Neuronal stem cell (in vitro differentiated cells): Measurements from ENCODE around the gene PLN.

Experiments
- DNase-seq: peaks from one replicate; pipeline ENCODE4 v3.0.0-alpha.2; 2013; ENCODE audit warnings: low spot score
- H2AFZ ChIP-seq: one replicate; pipeline ENCODE4 v1.6.1; 2013; ENCODE audit warnings: mild to moderate bottlenecking, low read length, inconsistent platforms
- H2AK5ac ChIP-seq: 2 replicates; pipeline ENCODE4 v1.6.1; 2013; ENCODE audit warnings: low read depth, mild to moderate bottlenecking, inconsistent platforms, low read length, moderate library complexity, mixed read lengths
- H2BK120ac ChIP-seq: 2 replicates; pipeline ENCODE4 v1.6.1; 2013; ENCODE audit warnings: low read depth, mild to moderate bottlenecking, inconsistent platforms, low read length, moderate library complexity, mixed read lengths
- H2BK12ac ChIP-seq: one replicate; pipeline ENCODE4 v1.6.1; 2013; ENCODE audit warnings: low read length, inconsistent platforms
- H2BK15ac ChIP-seq: 2 replicates; pipeline ENCODE4 v1.6.1; 2013; ENCODE audit warnings: mild to moderate bottlenecking, low read length, inconsistent platforms, mixed read lengths
- H2BK5ac ChIP-seq: one replicate; pipeline ENCODE4 v1.6.1; 2013; ENCODE audit warnings: inconsistent platforms, mild to moderate bottlenecking, low read length, moderate library complexity
- H3K14ac ChIP-seq: one replicate; pipeline ENCODE4 v1.6.1; 2013; ENCODE audit warnings: low read length, inconsistent platforms
- H3K18ac ChIP-seq: 2 replicates; pipeline ENCODE4 v1.6.1; 2013; ENCODE audit warnings: low read length, inconsistent platforms
- H3K23ac ChIP-seq: 2 replicates; pipeline ENCODE4 v1.6.1; 2013; ENCODE audit warnings: low read depth, mild to moderate bottlenecking, mixed read lengths, low read length, inconsistent platforms; ENCODE audit not compliant: poor library complexity
- H3K27ac ChIP-seq: replicated peaks from 3 replicates; pipeline ENCODE4 v1.5.1; 2013; ENCODE audit warnings: low read length, inconsistent platforms
- H3K27me3 ChIP-seq, 3 experiments: 2 replicates each; pipeline ENCODE4 v1.6.1; 2013; ENCODE audit warnings: low read length in 3 of 3, mild to moderate bottlenecking in 2 of 3, inconsistent platforms in 1 of 3, low read depth in 1 of 3, mixed read lengths in 1 of 3, moderate library complexity in 1 of 3; ENCODE audit not compliant: control insufficient read depth in 3 of 3, insufficient read depth in 3 of 3
- H3K36me3 ChIP-seq, 2 donors: replicated peaks in 1 of 2; 2 replicates each; pipeline ENCODE4 v1.6.1; 2013; ENCODE audit warnings: low read length in 2 of 2; ENCODE audit not compliant: control insufficient read depth in 2 of 2, insufficient read depth in 2 of 2
- H3K4ac ChIP-seq: 2 replicates; pipeline ENCODE4 v1.6.1; 2013; ENCODE audit warnings: inconsistent platforms, mild to moderate bottlenecking, low read length, moderate library complexity
- H3K4me1 ChIP-seq, 2 donors: 1 replicate in 1 of 2; 2 replicates in 1 of 2; pipeline ENCODE4 v1.6.1; 2013; ENCODE audit warnings: low read length in 2 of 2, low read depth in 1 of 2; ENCODE audit not compliant: control insufficient read depth in 2 of 2, insufficient read depth in 1 of 2
- H3K4me2 ChIP-seq: one replicate; pipeline ENCODE4 v1.6.1; 2013; ENCODE audit warnings: mild to moderate bottlenecking, low read length, inconsistent platforms; ENCODE audit not compliant: insufficient read depth, poor library complexity, severe bottlenecking
- H3K4me3 ChIP-seq, 2 donors: 2 replicates each; pipeline ENCODE4 v1.5.1; 2013; ENCODE audit warnings: low read length in 2 of 2, mild to moderate bottlenecking in 2 of 2, inconsistent platforms in 1 of 2, moderate library complexity in 1 of 2
- H3K79me1 ChIP-seq: one replicate; pipeline ENCODE4 v1.6.1; 2013; ENCODE audit warnings: low read depth, mild to moderate bottlenecking, inconsistent platforms, low read length, moderate library complexity
- H3K9ac ChIP-seq: one replicate; pipeline ENCODE4 v1.6.1; 2013; ENCODE audit warnings: mild to moderate bottlenecking, low read depth, low read length, inconsistent platforms; ENCODE audit not compliant: poor library complexity
- H3K9me3 ChIP-seq, 2 donors: replicated peaks in 1 of 2; 2 replicates each; pipeline versions ENCODE3 to v1.6.1; 2013; ENCODE audit warnings: low read length in 2 of 2, mild to moderate bottlenecking in 2 of 2, inconsistent platforms in 1 of 2, low read depth in 1 of 2, mixed read lengths in 1 of 2, moderate library complexity in 1 of 2; ENCODE audit not compliant: control insufficient read depth in 2 of 2, insufficient read depth in 1 of 2
- H4K8ac ChIP-seq: one replicate; pipeline ENCODE4 v1.6.1; 2013; ENCODE audit warnings: low read depth, mild to moderate bottlenecking, inconsistent platforms, low read length, moderate library complexity
- H4K91ac ChIP-seq: one replicate; pipeline ENCODE4 v1.6.1; 2013; ENCODE audit warnings: low read length, low read depth, mild to moderate bottlenecking, inconsistent platforms; ENCODE audit not compliant: poor library complexity
- WGBS, 2 donors: extraction: QIAGEN DNeasy Blood & Tissue Kit; methylation state at CpG; one replicate each; pipeline ENCODE4 v1.1.7; 2013; ENCODE audit warnings: missing lambda C conversion rate in 2 of 2, mixed read lengths in 1 of 2; ENCODE audit not compliant: insufficient read length in 2 of 2, insufficient replicate concordance in 1 of 2; ENCODE audit errors: extremely low coverage in 2 of 2; 5-methylcytosine and 5-hydroxymethylcytosine counted together

PLN gene

DNA sequence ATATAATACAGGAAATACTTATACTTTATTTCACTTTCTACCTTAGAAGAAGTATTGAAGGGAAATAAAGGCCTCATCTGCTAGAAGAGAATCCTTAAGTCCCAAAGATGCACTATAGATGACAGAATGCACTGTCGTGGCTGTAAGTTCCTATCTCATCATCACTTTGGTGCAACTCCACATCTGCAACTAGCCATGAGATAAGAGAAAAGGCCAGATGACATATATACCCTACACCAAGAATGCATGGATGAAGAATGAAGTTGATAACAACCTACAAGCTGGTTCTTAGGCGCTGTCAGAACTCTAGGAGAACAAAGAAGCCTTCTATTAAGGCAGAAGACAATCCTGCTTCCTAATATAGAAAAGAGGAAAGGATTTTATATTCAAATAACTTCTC lies 11.6 kb upstream of the PLN start:
- Histone ChIP-seq H4K8ac (no peak overlapping the region), H3K23ac (no peak overlapping the region), H3K79me1 (no peaks in the 10 kb centered on the region), H2BK12ac (no peak overlapping the region), H2BK15ac (no peak overlapping the region), H3K27ac (no peak overlapping the region), H3K9ac (no peak overlapping the region), H3K4me2 (no peak overlapping the region), H3K4ac (no peak overlapping the region), H3K27me3 (no peaks in the 10 kb centered on the region), H3K36me3 (no peaks in the 10 kb centered on the region), H3K18ac (no peak overlapping the region), H2AK5ac (no peak overlapping the region), H2BK5ac (no peak overlapping the region), H3K9me3 (no peaks in the 10 kb centered on the region), H3K4me1 (no peaks in the 10 kb centered on the region), H4K91ac (no peak overlapping the region), H2BK120ac (no peak overlapping the region), H3K4me3 (no peak overlapping the region), H2AFZ (no peak overlapping the region), H3K14ac (no peak overlapping the region)
- WGBS, 2 donors: no CpG with 5 or more reads among the region's 2 CpGs
- DNase-seq: no peak

DNA sequence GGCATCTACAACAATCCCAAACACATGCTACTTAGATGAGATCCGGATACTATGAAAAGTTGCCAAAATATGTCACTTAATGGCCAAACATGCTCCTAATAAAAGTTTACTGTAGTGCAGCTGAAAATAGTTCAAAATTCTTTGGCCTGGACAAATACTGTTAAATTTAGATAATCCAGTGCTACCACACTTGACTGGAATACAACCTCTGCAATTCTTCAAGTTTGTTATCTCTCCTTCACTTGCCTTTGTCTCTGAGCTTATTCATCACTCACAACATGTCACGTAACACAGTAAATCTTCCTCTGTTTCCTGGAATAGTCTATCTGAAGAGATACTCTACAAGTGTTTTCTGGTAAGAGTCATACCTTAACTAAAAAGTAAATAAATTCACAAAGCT lies 10.5 kb upstream of the PLN start:
- Histone ChIP-seq H3K4me3 (no peak overlapping the region), H2BK120ac (no peak overlapping the region), H3K23ac (no peak overlapping the region), H3K9me3 (no peaks in the 10 kb centered on the region), H2BK15ac (no peak overlapping the region), H3K14ac (no peak overlapping the region), H4K91ac (no peak overlapping the region), H3K27ac (no peak overlapping the region), H2BK12ac (no peak overlapping the region), H3K36me3 (no peaks in the 10 kb centered on the region), H3K9ac (no peak overlapping the region), H3K4me2 (no peak overlapping the region), H2AFZ (no peak overlapping the region), H2AK5ac (no peak overlapping the region), H3K4me1 (no peaks in the 10 kb centered on the region), H4K8ac (no peak overlapping the region), H3K27me3 (no peaks in the 10 kb centered on the region), H3K79me1 (no peaks in the 10 kb centered on the region), H3K18ac (no peak overlapping the region), H3K4ac (no peak overlapping the region), H2BK5ac (no peak overlapping the region)
- DNase-seq: no peak
- WGBS, 2 donors: no CpG with 5 or more reads among the region's 2 CpGs

DNA sequence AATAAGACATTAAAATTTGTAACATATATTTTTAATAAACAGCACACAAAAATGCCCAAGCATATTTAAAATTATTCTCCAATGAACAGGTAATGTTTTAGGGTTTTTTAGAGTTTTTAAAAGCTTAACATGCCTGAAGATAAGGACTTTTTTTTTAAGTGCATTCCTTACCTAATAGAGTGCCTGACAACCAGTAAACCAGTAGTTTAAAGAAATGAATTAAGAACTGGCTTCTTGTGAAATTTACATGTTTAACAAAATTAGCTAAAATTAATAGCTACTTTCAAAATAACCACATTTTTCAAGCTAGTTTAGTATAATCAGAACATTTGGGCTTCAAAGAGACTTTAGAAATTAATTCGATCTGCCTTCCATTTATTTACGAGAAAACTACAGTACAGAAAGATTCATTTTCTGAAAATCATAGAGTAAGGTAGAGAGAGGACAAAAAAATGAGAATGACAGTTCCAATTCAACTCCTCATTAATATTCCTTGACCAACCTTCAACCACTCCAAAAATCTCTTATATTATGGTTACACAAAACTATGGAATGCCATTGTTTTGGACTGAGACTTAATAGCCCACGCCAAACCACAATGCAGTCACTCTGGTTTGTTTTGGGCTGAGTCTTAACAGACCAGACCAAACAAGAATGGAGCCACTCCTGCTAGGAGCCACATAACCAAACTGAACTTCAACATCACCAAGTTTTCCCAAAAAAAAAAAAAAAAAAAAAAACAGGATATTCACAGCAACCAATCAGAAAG lies 5.7 kb upstream of the PLN start:
- Histone ChIP-seq H2BK12ac (no peak overlapping the region), H3K27ac (no peak overlapping the region), H3K27me3 (no peaks in the 10 kb centered on the region), H3K9me3 (no peaks in the 10 kb centered on the region), H3K23ac (no peak overlapping the region), H3K79me1 (no peaks in the 10 kb centered on the region), H3K14ac (no peak overlapping the region), H2BK120ac (no peak overlapping the region), H4K91ac (no peak overlapping the region), H3K4me1 (no peaks in the 10 kb centered on the region), H3K4ac (no peak overlapping the region), H2BK15ac (no peak overlapping the region), H4K8ac (no peak overlapping the region), H3K4me3 (no peak overlapping the region), H2BK5ac (no peak overlapping the region), H3K9ac (no peak overlapping the region), H2AK5ac (no peak overlapping the region), H3K18ac (no peak overlapping the region), H2AFZ (no peak overlapping the region), H3K36me3 (no peaks in the 10 kb centered on the region), H3K4me2 (no peak overlapping the region)
- no peak for DNase-seq
- no CpG with 5 or more reads among the region's 3 CpGs for WGBS, 2 donors

DNA sequence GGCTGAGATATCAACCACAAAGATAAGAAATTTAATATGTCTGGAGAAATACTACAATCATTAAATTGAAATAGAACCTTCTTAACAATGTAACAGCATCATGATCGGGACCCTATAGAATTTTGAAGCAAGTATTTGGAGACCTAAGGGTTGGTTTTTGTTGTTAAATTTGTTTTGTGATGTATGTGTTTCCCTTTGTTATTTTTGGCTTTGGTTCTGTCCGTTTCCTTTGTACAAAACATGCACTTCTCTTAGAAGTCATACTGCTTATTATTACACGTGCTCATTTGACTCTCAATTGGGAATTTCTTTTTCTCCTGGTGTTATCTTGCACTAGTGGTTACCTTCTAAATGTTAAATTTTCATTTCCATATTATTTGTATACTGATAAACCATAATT lies 4.0 kb upstream of the PLN start:
- Histone ChIP-seq H3K4me3 (no peak overlapping the region), H2BK120ac (no peak overlapping the region), H3K18ac (no peak overlapping the region), H3K4me1 (no peaks in the 10 kb centered on the region), H3K79me1 (no peaks in the 10 kb centered on the region), H3K9ac (no peak overlapping the region), H2AK5ac (no peak overlapping the region), H3K27me3 (no peaks in the 10 kb centered on the region), H3K14ac (no peak overlapping the region), H3K9me3 (no peaks in the 10 kb centered on the region), H2BK15ac (no peak overlapping the region), H4K8ac (no peak overlapping the region), H2BK5ac (no peak overlapping the region), H2AFZ (no peak overlapping the region), H3K4me2 (no peak overlapping the region), H3K27ac (no peak overlapping the region), H3K4ac (no peak overlapping the region), H4K91ac (no peak overlapping the region), H3K36me3 (no peaks in the 10 kb centered on the region), H3K23ac (no peak overlapping the region), H2BK12ac (no peak overlapping the region)
- DNase-seq: no peak
- WGBS, 2 donors: no CpG with 5 or more reads among the region's 3 CpGs
